ENCODE results near the gene TRIM24. TPM values are rescaled to one million over a fixed set of nuclear protein-coding genes. Genes with fewer than 3 reads are reported as not detected.

The TRIM24 gene
- total and polyA plus RNA-seq, 2 of the 13 experiments (the other 11 are each of a cell fraction or from before 2014, with no cell fraction given), result 100 to 106 TPM

GRCh38 chr7:138463291-138463618 lies 3.2 kb downstream of the TRIM24 start (continued):
- 0 out of 4 replicates have a peak, but pooled peaks of 1 of the 2 experiments have one; percentile 26 for TF ChIP-seq ATF4 (CRISPR knock-in tag; IDR thresholded peaks at IDR 0.05)
- peak; percentile 55; the same call in 1 of the 2 replicates for TF ChIP-seq SAP130 (CRISPR knock-in tag; IDR thresholded peaks at IDR 0.05; ENCODE audit: low read depth)
- 0 out of 2 replicates have a peak, but pooled peaks have one; percentile 23 for TF ChIP-seq ZNF747 (CRISPR knock-in tag; IDR thresholded peaks at IDR 0.05; ENCODE audit: borderline replicate concordance)
- TF ChIP-seq AFF4 (CRISPR knock-in tag; IDR thresholded peaks at IDR 0.05), result peak; percentile 89; the same call in 1 of the 2 replicates
- peak in 1 of 2 experiments; percentile 18; a peak in 1 of 4 replicates for TF ChIP-seq HMGXB4 (CRISPR knock-in tag; IDR thresholded peaks at IDR 0.05; ENCODE audit: borderline replicate concordance in 1 of 2, low read depth in 1 of 2)
- TF ChIP-seq ZNF510 (CRISPR knock-in tag; IDR thresholded peaks at IDR 0.05; ENCODE audit: low read depth), result peak; percentile 66; the same call in 1 of the 2 replicates
